ENCODE measurements around the gene FXYD2. TPM values are rescaled to one million over a fixed set of nuclear protein-coding genes. Genes with fewer than 3 reads are reported as not detected.
A peak's percentile ranks its signal among the peaks of the same experiment; 100 is the strongest.

Gene FXYD2
- total and polyA plus RNA-seq, 2 of the 8 experiments (the other 6 are each of a cell fraction or from before 2014, with no cell fraction given): 0.89 to 1.1 TPM

DNA sequence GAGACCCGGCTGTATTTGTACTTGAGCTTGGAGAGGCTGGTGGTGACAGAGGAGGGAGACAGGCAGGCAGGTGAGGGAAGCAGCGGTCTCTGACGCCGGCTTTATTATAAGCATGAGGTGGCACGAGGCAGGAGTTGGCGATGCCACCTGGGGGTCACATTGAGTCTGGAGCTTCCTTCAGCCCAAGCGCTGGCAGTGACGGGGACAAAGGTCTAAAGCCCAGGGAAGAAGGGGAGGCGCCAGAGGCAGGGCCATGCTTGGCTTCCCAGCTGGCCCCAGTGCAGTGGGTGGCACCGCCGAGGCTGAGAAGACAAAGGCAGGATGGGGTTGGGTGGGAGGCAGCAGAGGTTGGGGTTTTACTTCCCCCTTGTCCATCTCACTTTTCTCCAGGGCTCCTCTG is 4.5 kb downstream of the FXYD2 start:
- H3K9me3 ChIP-seq (ENCODE audit: insufficient read depth in 2 of 2, low read depth in 1 of 2, low read length in 1 of 2): no peaks in the 10 kb centered on the region
- H3K79me1 ChIP-seq (ENCODE audit: low read depth, low read length): no peaks in the 10 kb centered on the region
- H3K18ac ChIP-seq (ENCODE audit: extremely low read depth, low read length): no peak overlapping the region; the same call in 1 of the 2 replicates
- no peak overlapping the region; the same call in 1 of the 2 replicates for H2BK5ac ChIP-seq (ENCODE audit: low read depth, low read length)
- peak overlapping the region; percentile 7 for H4K91ac ChIP-seq (replicated peaks; ENCODE audit: insufficient read length, low read length)
- WGBS, 2 experiments (ENCODE audit: extremely low coverage in 1 of 2, insufficient coverage in 1 of 2, insufficient read length in 1 of 2, insufficient replicate concordance in 2 of 2, low coverage in 1 of 2, low lambda C conversion rate in 2 of 2, missing lambda C conversion rate in 1 of 2): 86% methylated on average over 9 of the region's 11 CpGs; no CpG with 5 or more reads in 1 of the 2 experiments
- peak overlapping the region; percentile 68; the same call in 1 of the 2 replicates for H2BK12ac ChIP-seq (ENCODE audit: low read depth, low read length)
- 0 out of 2 replicates have a peak overlapping the region, but pooled peaks have one; percentile 37 for H4K8ac ChIP-seq (ENCODE audit: extremely low read depth, insufficient read depth, low read length)
- no peak overlapping the region for H3K56ac ChIP-seq (replicated peaks; ENCODE audit: insufficient read length, low read depth, low read length)
- peak overlapping the region; percentile 90 for H2BK20ac ChIP-seq (ENCODE audit: low read length)
- H3K14ac ChIP-seq (ENCODE audit: insufficient read length): no peak overlapping the region
- no peak overlapping the region for H3K4ac ChIP-seq (replicated peaks; ENCODE audit: insufficient read length, low read depth, low read length)
- no peaks in the 10 kb centered on the region; a peak in 1 of 7 replicates for H3K27me3 ChIP-seq (replicated peaks in 1 of 4; ENCODE audit: control insufficient read depth in 3 of 4, extremely low read depth in 1 of 4, insufficient read depth in 3 of 4, low read length in 3 of 4)
- peak overlapping the region in 1 of 2 experiments; percentile 32; a peak in 1 of 4 replicates for H3K4me2 ChIP-seq (ENCODE audit: insufficient read depth in 1 of 2, low read depth in 2 of 2, low read length in 2 of 2)
- ChIA-PET POLR2A (ENCODE audit: partially characterized antibody) (no interaction called here), CTCF (ENCODE audit: partially characterized antibody) (interaction anchor here (0.6 to 9.7 kb wide), 24 partner anchors 8 to 393 kb away, joined by 3 to 163 read pairs (median 4); partner anchors contain the start of gene FXYD6)
- no peak overlapping the region for H2AK5ac ChIP-seq (ENCODE audit: low read depth, low read length)
- H3K4me1 ChIP-seq (replicated peaks in 1 of 4; ENCODE audit: control insufficient read depth in 3 of 4, insufficient read depth in 4 of 4, low read length in 3 of 4): peaks cover 0 to 46% (median 29%) of the 10 kb centered on the region in 4 experiments; a peak in 6 of 7 replicates
- DNase-seq (ENCODE audit: low read depth in 1 of 2, low spot score in 2 of 2) (no peak), FAIRE-seq (no peak)
- H3K36me3 ChIP-seq (ENCODE audit: control insufficient read depth in 2 of 4, insufficient read depth in 4 of 4, low read length in 3 of 4): no peaks in the 10 kb centered on the region
- TF ChIP-seq RFX5 (IDR thresholded peaks at IDR 0.05; ENCODE audit: borderline replicate concordance, low read depth, low read length) (no peak), RAD21 (IDR thresholded peaks at IDR 0.05 in 1 of 2, conservative IDR thresholded peaks at IDR 0.05 in 1 of 2; ENCODE audit: low read depth in 2 of 2, low read length in 2 of 2) (no peak), KDM4A (IDR thresholded peaks at IDR 0.05; ENCODE audit: low read depth, low read length, severe bottlenecking) (no peak), YY1 (IDR thresholded peaks at IDR 0.05; ENCODE audit: low read depth, low read length) (no peak), POU5F1 (IDR thresholded peaks at IDR 0.05; ENCODE audit: low read depth, low read length) (no peak), CBX5 (IDR thresholded peaks at IDR 0.05; ENCODE audit: low read depth, low read length) (no peak), KDM5A (IDR thresholded peaks at IDR 0.05; ENCODE audit: low read length) (no peak)
- TF ChIP-seq, protein P1, sequence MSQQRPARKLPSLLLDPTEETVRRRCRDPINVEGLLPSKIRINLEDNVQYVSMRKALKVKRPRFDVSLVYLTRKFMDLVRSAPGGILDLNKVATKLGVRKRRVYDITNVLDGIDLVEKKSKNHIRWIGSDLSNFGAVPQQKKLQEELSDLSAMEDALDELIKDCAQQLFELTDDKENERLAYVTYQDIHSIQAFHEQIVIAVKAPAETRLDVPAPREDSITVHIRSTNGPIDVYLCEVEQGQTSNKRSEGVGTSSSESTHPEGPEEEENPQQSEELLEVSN (IDR thresholded peaks at IDR 0.05): no peak
- TF ChIP-seq, protein P2, sequence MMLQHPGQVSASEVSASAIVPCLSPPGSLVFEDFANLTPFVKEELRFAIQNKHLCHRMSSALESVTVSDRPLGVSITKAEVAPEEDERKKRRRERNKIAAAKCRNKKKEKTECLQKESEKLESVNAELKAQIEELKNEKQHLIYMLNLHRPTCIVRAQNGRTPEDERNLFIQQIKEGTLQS (IDR thresholded peaks at IDR 0.05; ENCODE audit: insufficient read depth, low read depth, low read length): no peak
- TF ChIP-seq, protein P3, sequence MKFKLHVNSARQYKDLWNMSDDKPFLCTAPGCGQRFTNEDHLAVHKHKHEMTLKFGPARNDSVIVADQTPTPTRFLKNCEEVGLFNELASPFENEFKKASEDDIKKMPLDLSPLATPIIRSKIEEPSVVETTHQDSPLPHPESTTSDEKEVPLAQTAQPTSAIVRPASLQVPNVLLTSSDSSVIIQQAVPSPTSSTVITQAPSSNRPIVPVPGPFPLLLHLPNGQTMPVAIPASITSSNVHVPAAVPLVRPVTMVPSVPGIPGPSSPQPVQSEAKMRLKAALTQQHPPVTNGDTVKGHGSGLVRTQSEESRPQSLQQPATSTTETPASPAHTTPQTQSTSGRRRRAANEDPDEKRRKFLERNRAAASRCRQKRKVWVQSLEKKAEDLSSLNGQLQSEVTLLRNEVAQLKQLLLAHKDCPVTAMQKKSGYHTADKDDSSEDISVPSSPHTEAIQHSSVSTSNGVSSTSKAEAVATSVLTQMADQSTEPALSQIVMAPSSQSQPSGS (IDR thresholded peaks at IDR 0.05; ENCODE audit: low read length): no peak
- no peak overlapping the region for H2BK120ac ChIP-seq (replicated peaks; ENCODE audit: low read depth, low read length)
- H4K20me1 ChIP-seq (replicated peaks in 1 of 2; ENCODE audit: control insufficient read depth in 1 of 2, insufficient read depth in 2 of 2, low read length in 2 of 2): no peaks in the 10 kb centered on the region
- no peak overlapping the region for H3K23ac ChIP-seq (ENCODE audit: insufficient read length)
- no peak overlapping the region for H3K9ac ChIP-seq (replicated peaks in 1 of 4; ENCODE audit: extremely low read depth in 1 of 4, low read depth in 3 of 4, low read length in 3 of 4)
- no peak overlapping the region for H2AFZ ChIP-seq (ENCODE audit: low read length)
- no peaks in the 10 kb centered on the region for H3K79me2 ChIP-seq (ENCODE audit: control insufficient read depth in 1 of 2, insufficient read depth in 2 of 2, low read length in 2 of 2)
- H3K23me2 ChIP-seq (ENCODE audit: low read depth, low read length): no peaks in the 10 kb centered on the region; the same call in 1 of the 2 replicates
- peak overlapping the region; percentile 16 for H4K5ac ChIP-seq (ENCODE audit: insufficient read length, low read depth, low read length)
- H3K4me3 ChIP-seq (ENCODE audit: extremely low read depth in 1 of 4, insufficient read depth in 2 of 4, low read depth in 3 of 4, low read length in 4 of 4): no peak overlapping the region
- no peak overlapping the region for H2BK15ac ChIP-seq (ENCODE audit: low read length)
- H3K27ac ChIP-seq (ENCODE audit: low read depth, low read length): no peak overlapping the region
